HG03342 (cell line): Measurements from ENCODE around the gene POC1A.

Source experiments
- ATAC-seq: cut with Tn5 transposase; IDR thresholded peaks from one replicate; pipeline ENCODE4 v1.9.1; 2021; ENCODE audit warnings: mild to moderate bottlenecking, moderate library complexity; ENCODE audit not compliant: unreplicated experiment

The POC1A gene

GRCh38 chr3:52132930-52133329, 21.3 kb downstream of the POC1A start:
- ATAC-seq = no peak

- ATAC-seq = no peak
Observed at GRCh38 chr3:52132041-52132440, 22.2 kb downstream of the POC1A start.

- ATAC-seq = no peak
Observed at GRCh38 chr3:52130966-52131622, 23.1 kb downstream of the POC1A start.

GRCh38 chr3:52128118-52128683, 26.0 kb downstream of the POC1A start:
- no peak for ATAC-seq

- no peak for ATAC-seq
Observed at GRCh38 chr3:52126500-52126899, 27.7 kb downstream of the POC1A start.

- no peak for ATAC-seq
Observed at GRCh38 chr3:52126036-52126435, 28.2 kb downstream of the POC1A start.

- ATAC-seq = no peak
Observed at GRCh38 chr3:52124766-52125165, 29.5 kb downstream of the POC1A start.

GRCh38 chr3:52124126-52124525, 30.1 kb downstream of the POC1A start:
- no peak for ATAC-seq

GRCh38 chr3:52123106-52123725, 31.0 kb downstream of the POC1A start:
- ATAC-seq = no peak

GRCh38 chr3:52122491-52122890, 31.7 kb downstream of the POC1A start:
- ATAC-seq = no peak

GRCh38 chr3:52121813-52122212, 32.4 kb downstream of the POC1A start:
- ATAC-seq = no peak

GRCh38 chr3:52121464-52121805, 32.8 kb downstream of the POC1A start:
- ATAC-seq = no peak

GRCh38 chr3:52120556-52121463, 33.4 kb downstream of the POC1A start:
- no peak for ATAC-seq

GRCh38 chr3:52119826-52120225, 34.4 kb downstream of the POC1A start:
- ATAC-seq = no peak

GRCh38 chr3:52119099-52119498, 35.1 kb downstream of the POC1A start:
- no peak for ATAC-seq

GRCh38 chr3:52118156-52118875, 35.9 kb downstream of the POC1A start:
- no peak for ATAC-seq

- no peak for ATAC-seq
Observed at GRCh38 chr3:52117537-52117936, 36.7 kb downstream of the POC1A start.

- ATAC-seq = no peak
Observed at GRCh38 chr3:52112056-52112455, 42.2 kb downstream of the POC1A start.

- ATAC-seq = no peak
Observed at GRCh38 chr3:52110502-52110901, 43.7 kb downstream of the POC1A start.

- ATAC-seq = no peak
Observed at GRCh38 chr3:52109611-52110301, 44.5 kb downstream of the POC1A start.
